PC-9 (cell line): ENCODE data around the gene DECR2. TPM values are rescaled to one million over a fixed set of nuclear protein-coding genes. Genes with fewer than 3 reads are reported as not detected.

Experiments
- BruUV-seq: library from RNA; stranded (reverse); fragments of 400-500 nt; replicated peaks from 2 replicates; lab custom pipeline; 2021; lab: Mats Ljungman, UMichigan
- CTCF ChIA-PET: fragments of 300-600 bp; sonication (Branson Sonifier 250); formaldehyde crosslinking; loops from one replicate; lab custom pipeline; 2022; ENCODE audit warnings: antibody characterized with exemption; lab: Charles Lee
- POLR2A ChIA-PET: fragments of 300-600 bp; sonication (Branson Sonifier 250); formaldehyde crosslinking; loops from one replicate; lab custom pipeline; 2022; ENCODE audit warnings: antibody characterized with exemption; ENCODE audit not compliant: unreplicated experiment; lab: Charles Lee
- DNase-seq, 2 experiments: peaks; one replicate each; pipeline versions ENCODE4 v3.0.0 to v3.0.0-alpha.2; 2015 to 2022; ENCODE audit warnings: mixed read lengths in 1 of 2
- H2AFZ ChIP-seq: fragments of 200-600 bp; sonication (generic); 2 replicates; pipeline ENCODE4 v1.8.1; 2017; ENCODE audit warnings: antibody characterized with exemption
- H3F3A ChIP-seq: fragments of 200-600 bp; sonication (generic); 2 replicates; pipeline ENCODE4 v1.8.1; 2017; ENCODE audit warnings: antibody characterized with exemption, mild to moderate bottlenecking, low read depth; ENCODE audit not compliant: insufficient read depth
- H3K27ac ChIP-seq: fragments of 200-600 bp; sonication (generic); 2 replicates; pipeline ENCODE4 v1.6.1; 2016; ENCODE audit warnings: mixed run types
- H3K27me3 ChIP-seq: fragments of 200-600 bp; sonication (generic); 2 replicates; pipeline ENCODE4 v1.6.1; 2016; ENCODE audit warnings: low read depth, mixed run types; ENCODE audit not compliant: insufficient read depth
- H3K36me3 ChIP-seq: fragments of 200-600 bp; sonication (generic); 2 replicates; pipeline ENCODE4 v1.6.1; 2016; ENCODE audit warnings: low read depth, mixed run types
- H3K4me1 ChIP-seq: fragments of 200-600 bp; sonication (generic); replicated peaks from 2 replicates; pipeline ENCODE4 v1.6.1; 2016; ENCODE audit warnings: mixed run types; ENCODE audit not compliant: insufficient read depth
- H3K4me2 ChIP-seq: fragments of 200-600 bp; sonication (generic); 2 replicates; pipeline ENCODE4 v1.6.1; 2017; ENCODE audit warnings: mixed run types
- H3K4me3 ChIP-seq: fragments of 200-600 bp; sonication (generic); 2 replicates; pipeline ENCODE4 v1.6.1; 2016; ENCODE audit warnings: mixed run types
- H3K79me2 ChIP-seq: fragments of 200-600 bp; sonication (generic); 2 replicates; pipeline ENCODE4 v1.6.1; 2017; ENCODE audit warnings: low read depth, mixed run types
- H3K9me2 ChIP-seq: fragments of 200-600 bp; sonication (generic); 2 replicates; pipeline ENCODE4 v1.8.1; 2017; ENCODE audit warnings: mild to moderate bottlenecking; ENCODE audit not compliant: insufficient read depth
- H3K9me3 ChIP-seq: fragments of 200-600 bp; sonication (generic); 2 replicates; pipeline ENCODE4 v1.8.1; 2016; ENCODE audit warnings: low read depth; ENCODE audit not compliant: insufficient read depth
- H4K20me1 ChIP-seq: fragments of 200-600 bp; sonication (generic); 2 replicates; pipeline ENCODE4 v1.8.1; 2017; ENCODE audit not compliant: insufficient read depth
- EZH2 ChIP-seq: fragments of 200-600 bp; sonication (generic); IDR thresholded peaks from 2 replicates; pipeline ENCODE4 v1.8.0; 2017; ENCODE audit warnings: antibody characterized with exemption, low read depth
- intact Hi-C: fragments of 100-400 bp; cut with micrococcal nuclease; formaldehyde crosslinking; loops from one replicate; pipeline ENCODE4 v1.10.0; 2022; ENCODE audit not compliant: unreplicated experiment
- total RNA-seq: library from RNA; stranded (reverse); gene quantifications from 2 replicates; pipeline ENCODE4 v1.2.3, GENCODE V29; 2021
- TF ChIP-seq, protein P1 (sequence below): fragments of 200-600 bp; sonication (generic); conservative IDR thresholded peaks from 2 replicates; pipeline ENCODE4 v1.6.1; 2017; ENCODE audit warnings: mixed run types, antibody characterized with exemption, mild to moderate bottlenecking, moderate library complexity

Gene DECR2
- total RNA-seq, 1 experiment from 2014 or later = 65.4 TPM

DNA sequence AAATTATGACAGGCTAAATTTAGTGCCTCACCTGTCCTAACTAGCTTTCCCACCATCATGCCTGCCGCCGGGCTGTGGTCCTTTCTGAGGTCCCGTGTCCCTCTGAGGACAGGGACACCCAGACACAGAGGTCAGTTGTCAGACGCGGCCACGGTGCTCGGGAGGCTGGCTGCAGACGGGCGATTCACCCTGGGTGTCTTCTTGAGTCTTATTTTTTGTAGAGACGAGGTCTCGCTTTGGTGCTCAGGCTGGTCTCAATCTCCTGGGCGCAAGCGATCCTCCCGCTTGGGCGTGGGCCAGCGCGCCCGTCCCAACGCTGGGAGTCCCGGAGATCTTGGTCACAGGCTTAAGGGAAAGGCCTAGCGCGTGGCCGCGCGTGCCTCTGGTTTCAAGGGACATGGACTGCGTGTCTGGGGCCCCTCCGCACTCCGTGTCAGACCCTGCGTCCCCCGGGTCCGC, 23.0 kb downstream of the DECR2 start:
- Histone ChIP-seq H2AFZ (peak overlapping the region; percentile 100), H3K79me2 (peaks cover 10% of the 10 kb centered on the region), H3K9me2 (no peaks in the 10 kb centered on the region), H3K9me3 (no peaks in the 10 kb centered on the region), H3K4me1 (peaks cover 22% of the 10 kb centered on the region), H3K4me2 (peak overlapping the region; percentile 97), H4K20me1 (no peaks in the 10 kb centered on the region; the same call in 1 of the 2 replicates), H3F3A (peaks cover 19% of the 10 kb centered on the region), H3K27ac (no peak overlapping the region), H3K4me3 (peak overlapping the region; percentile 68), H3K36me3 (no peaks in the 10 kb centered on the region), H3K27me3 (no peaks in the 10 kb centered on the region)
- peak in 1 of 2 experiments; percentile 41 for DNase-seq
- POLR2A ChIA-PET = no interaction called here
- intact Hi-C loops = loop anchor here (1.0 to 5.0 kb wide), 2 partner anchors 22 to 103 kb away; partner anchors contain the start of gene CAPN15
- TF ChIP-seq EZH2 = no peak
- TF ChIP-seq, protein P1, sequence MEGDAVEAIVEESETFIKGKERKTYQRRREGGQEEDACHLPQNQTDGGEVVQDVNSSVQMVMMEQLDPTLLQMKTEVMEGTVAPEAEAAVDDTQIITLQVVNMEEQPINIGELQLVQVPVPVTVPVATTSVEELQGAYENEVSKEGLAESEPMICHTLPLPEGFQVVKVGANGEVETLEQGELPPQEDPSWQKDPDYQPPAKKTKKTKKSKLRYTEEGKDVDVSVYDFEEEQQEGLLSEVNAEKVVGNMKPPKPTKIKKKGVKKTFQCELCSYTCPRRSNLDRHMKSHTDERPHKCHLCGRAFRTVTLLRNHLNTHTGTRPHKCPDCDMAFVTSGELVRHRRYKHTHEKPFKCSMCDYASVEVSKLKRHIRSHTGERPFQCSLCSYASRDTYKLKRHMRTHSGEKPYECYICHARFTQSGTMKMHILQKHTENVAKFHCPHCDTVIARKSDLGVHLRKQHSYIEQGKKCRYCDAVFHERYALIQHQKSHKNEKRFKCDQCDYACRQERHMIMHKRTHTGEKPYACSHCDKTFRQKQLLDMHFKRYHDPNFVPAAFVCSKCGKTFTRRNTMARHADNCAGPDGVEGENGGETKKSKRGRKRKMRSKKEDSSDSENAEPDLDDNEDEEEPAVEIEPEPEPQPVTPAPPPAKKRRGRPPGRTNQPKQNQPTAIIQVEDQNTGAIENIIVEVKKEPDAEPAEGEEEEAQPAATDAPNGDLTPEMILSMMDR = no peak
- CTCF ChIA-PET = interaction anchor here (0.5 kb wide), 1 partner anchor 16 kb away, joined by 3 read pairs; no protein-coding TSS in a partner anchor
- BruUV-seq = TSS peak; percentile 51

DNA sequence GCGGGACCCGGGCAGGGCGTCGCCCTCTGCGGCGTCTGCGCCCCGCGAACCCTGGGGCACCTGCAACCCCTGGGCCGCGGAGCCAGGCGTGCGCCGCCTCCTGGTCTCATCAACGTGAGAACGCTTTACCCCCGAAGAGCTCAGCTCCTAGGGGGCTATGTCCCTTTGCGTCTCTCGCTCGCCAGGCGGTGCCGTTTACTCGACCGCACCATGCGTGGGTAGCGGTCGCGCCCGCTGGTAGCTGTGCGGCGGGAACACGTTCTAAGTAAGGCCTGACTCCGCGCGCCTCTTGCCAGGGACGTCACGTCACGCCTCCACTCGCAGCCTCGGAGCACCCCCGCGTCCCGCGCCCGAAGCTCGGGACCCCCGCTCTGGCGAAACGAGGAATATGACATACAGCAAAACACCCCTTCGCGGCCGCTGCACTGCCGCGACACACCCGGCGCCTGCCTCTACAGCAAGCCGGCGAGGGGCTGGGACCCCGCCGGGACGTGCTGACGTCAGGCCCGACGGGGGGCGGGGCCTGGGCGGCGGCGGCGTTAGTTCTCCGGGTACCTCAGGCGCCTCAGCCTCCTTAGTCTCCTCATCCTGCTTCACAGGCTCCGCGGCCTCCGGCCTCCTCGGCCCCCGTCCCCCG, 23.5 kb downstream of the DECR2 start, which contains the start of gene RAB11FIP3:
RAB11FIP3 (plus strand) TSS at position 568 of the 637 bp plus-strand sequence. CDS start 358 bp downstream, outside the sequence.
- intact Hi-C loops = loop anchor here (5.0 kb wide), 1 partner anchor 102 kb away; the partner anchor contains the start of gene CAPN15
- peak within 1 kb of the TSS; percentile 68 for H3K4me3 ChIP-seq
- H4K20me1 ChIP-seq = no peaks in the 10 kb centered on the region; the same call in 1 of the 2 replicates
- H3K27ac ChIP-seq = no peak within 1 kb of the TSS
- H3K9me3 ChIP-seq = no peaks in the 10 kb centered on the region
- peaks cover 22% of the 10 kb centered on the region for H3K4me1 ChIP-seq
- DNase-seq = peak; percentile 57 to 81
- peak within 1 kb of the TSS; percentile 100 for H2AFZ ChIP-seq
- H3K27me3 ChIP-seq = no peaks in the 10 kb centered on the region
- BruUV-seq = no TSS peak
- H3K36me3 ChIP-seq = no peaks in the 10 kb centered on the region
- no peaks in the 10 kb centered on the region for H3K9me2 ChIP-seq
- peak within 1 kb of the TSS; percentile 97 for H3K4me2 ChIP-seq
- ChIA-PET CTCF (interaction anchor here (0.5 to 0.7 kb wide), 3 partner anchors 16 to 72 kb away, joined by 3 to 7 read pairs (median 3); no protein-coding TSS in a partner anchor), POLR2A (no interaction called here)
- peaks cover 10% of the 10 kb centered on the region for H3K79me2 ChIP-seq
- TF ChIP-seq, protein P1 = no peak; the same call in 1 of the 2 replicates
- TF ChIP-seq EZH2 = no peak
- peaks cover 19% of the 10 kb centered on the region for H3F3A ChIP-seq

GRCh38 chr16:425740-426114, 24.0 kb downstream of the DECR2 start:
- intact Hi-C loops = loop anchor here (5.0 kb wide), 1 partner anchor 102 kb away; the partner anchor contains the start of gene CAPN15
- Histone ChIP-seq H3K27ac (no peak overlapping the region), H3K4me1 (peaks cover 22% of the 10 kb centered on the region), H3K27me3 (no peaks in the 10 kb centered on the region), H3K9me2 (no peaks in the 10 kb centered on the region), H3F3A (peaks cover 19% of the 10 kb centered on the region), H4K20me1 (no peaks in the 10 kb centered on the region; the same call in 1 of the 2 replicates), H3K4me2 (peak overlapping the region; percentile 97; the same call in 1 of the 2 replicates), H3K4me3 (peak overlapping the region; percentile 68; the same call in 1 of the 2 replicates), H2AFZ (no peak overlapping the region), H3K79me2 (peaks cover 10% of the 10 kb centered on the region), H3K9me3 (no peaks in the 10 kb centered on the region), H3K36me3 (no peaks in the 10 kb centered on the region)
- no peak for DNase-seq
- ChIA-PET CTCF (interaction anchor here (0.6 to 0.7 kb wide), 2 partner anchors 31 to 73 kb away, joined by 3 to 7 read pairs; no protein-coding TSS in a partner anchor), POLR2A (no interaction called here)
- TF ChIP-seq EZH2 = no peak
- TF ChIP-seq, protein P1 = no peak
- no TSS peak for BruUV-seq
